Stomach (tissue), 4 donors: ENCODE data around the gene SLC38A9.

Source experiments
- EP300 ChIP-seq: sonication (generic); formaldehyde crosslinking; IDR thresholded peaks from one replicate; pipeline ENCODE4 v1.6.1; 2017; ENCODE audit warnings: antibody characterized with exemption
- POLR2A ChIP-seq, 4 donors: fragments of 450-650 bp; IDR thresholded peaks; one replicate each; pipeline ENCODE4 v1.6.1; 2016; ENCODE audit warnings: antibody characterized with exemption in 4 of 4, control low read depth in 2 of 4, mild to moderate bottlenecking in 1 of 4, moderate library complexity in 1 of 4
- POLR2AphosphoS5 ChIP-seq, 3 donors: sonication (generic); formaldehyde crosslinking; IDR thresholded peaks; one replicate each; pipeline ENCODE4 v1.6.1; 2016; ENCODE audit warnings: antibody characterized with exemption in 3 of 3
- TF ChIP-seq, protein P1 (sequence below), 7 experiments: fragments of 450-650 bp in 4 of 7; fragments of 200-600 bp in 3 of 7; sonication (generic) in 3 of 7; IDR thresholded peaks; one replicate each; pipeline ENCODE4 v1.5.1; 2016 to 2019; ENCODE audit warnings: antibody characterized with exemption in 7 of 7, control low read depth in 2 of 7, mild to moderate bottlenecking in 1 of 7

DNA sequence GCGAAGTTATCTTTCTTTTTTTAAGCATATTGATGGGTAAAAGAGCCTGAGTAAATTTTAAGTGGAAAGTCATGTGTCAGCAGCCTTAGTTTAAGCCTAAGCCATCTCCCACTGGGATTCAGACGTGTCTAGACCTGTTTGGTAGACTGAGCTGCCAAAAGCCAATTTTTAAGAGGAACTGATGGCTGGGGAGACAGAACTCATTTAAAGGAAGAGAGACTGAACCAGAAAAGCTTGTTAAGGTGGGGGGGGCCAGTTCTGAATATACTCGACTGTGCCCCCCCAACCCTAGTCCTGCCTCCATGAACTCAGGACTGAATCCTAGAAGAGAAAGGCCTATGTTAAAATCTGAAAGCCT, 119.0 kb downstream of the SLC38A9 start:
- no peak for TF ChIP-seq EP300
- TF ChIP-seq, protein P1, sequence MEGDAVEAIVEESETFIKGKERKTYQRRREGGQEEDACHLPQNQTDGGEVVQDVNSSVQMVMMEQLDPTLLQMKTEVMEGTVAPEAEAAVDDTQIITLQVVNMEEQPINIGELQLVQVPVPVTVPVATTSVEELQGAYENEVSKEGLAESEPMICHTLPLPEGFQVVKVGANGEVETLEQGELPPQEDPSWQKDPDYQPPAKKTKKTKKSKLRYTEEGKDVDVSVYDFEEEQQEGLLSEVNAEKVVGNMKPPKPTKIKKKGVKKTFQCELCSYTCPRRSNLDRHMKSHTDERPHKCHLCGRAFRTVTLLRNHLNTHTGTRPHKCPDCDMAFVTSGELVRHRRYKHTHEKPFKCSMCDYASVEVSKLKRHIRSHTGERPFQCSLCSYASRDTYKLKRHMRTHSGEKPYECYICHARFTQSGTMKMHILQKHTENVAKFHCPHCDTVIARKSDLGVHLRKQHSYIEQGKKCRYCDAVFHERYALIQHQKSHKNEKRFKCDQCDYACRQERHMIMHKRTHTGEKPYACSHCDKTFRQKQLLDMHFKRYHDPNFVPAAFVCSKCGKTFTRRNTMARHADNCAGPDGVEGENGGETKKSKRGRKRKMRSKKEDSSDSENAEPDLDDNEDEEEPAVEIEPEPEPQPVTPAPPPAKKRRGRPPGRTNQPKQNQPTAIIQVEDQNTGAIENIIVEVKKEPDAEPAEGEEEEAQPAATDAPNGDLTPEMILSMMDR (IDR thresholded peaks at IDR 0.05), result no peak
- TF ChIP-seq POLR2A (IDR thresholded peaks at IDR 0.05), result no peak
- TF ChIP-seq POLR2AphosphoS5 (IDR thresholded peaks at IDR 0.05), result no peak
